HG02623 (cell line): ENCODE results near the gene METTL22.

Experiments
- ATAC-seq: cut with Tn5 transposase; IDR thresholded peaks from one replicate; pipeline ENCODE4 v1.9.1; 2021; ENCODE audit warnings: moderate library complexity; ENCODE audit not compliant: unreplicated experiment

Gene METTL22

DNA sequence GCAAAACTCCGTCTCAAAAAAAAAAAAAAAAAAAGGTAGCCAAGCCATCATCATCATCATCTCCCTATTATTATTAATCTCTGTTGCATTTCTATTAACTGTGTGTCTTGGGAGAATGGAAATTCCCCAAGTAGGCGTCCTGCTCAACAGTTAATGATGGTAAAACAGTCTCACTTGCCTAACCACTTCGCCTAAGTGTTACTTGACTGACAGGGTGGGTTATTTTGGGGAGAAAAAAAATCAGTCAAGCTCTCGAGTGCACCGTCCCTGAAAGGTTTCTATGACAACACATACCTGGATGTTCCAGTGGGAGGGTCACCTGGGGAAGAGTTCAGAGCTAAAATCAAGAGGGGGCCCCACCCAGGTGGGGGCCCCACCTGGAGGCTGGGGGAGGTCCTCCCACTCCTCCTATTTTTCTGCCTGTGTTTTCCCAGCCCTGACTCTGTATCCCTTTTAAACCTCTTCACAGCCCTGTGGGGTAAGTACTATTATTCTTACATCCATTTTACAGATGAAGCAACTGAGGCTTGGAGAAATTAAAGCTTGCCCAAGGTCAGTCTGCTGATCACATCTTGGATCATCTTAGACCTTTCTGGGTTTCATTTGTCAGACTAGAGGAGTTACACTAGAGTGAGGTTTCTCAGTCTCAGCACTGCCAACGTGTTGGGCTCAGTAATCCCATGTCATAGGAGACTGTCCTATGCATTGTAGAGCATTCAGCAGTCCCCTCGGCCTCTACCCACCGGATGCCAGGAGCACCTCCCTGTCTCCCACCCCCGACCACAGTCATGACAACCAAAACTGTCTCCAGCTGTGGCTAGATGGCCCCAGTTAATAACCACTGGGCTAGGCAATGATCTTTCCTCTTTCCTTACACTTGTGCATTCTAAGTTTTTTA, 41.9 kb downstream of the METTL22 start:
- no peak for ATAC-seq

GRCh38 chr16:8665529-8665928, 44.0 kb downstream of the METTL22 start:
- ATAC-seq = no peak

DNA sequence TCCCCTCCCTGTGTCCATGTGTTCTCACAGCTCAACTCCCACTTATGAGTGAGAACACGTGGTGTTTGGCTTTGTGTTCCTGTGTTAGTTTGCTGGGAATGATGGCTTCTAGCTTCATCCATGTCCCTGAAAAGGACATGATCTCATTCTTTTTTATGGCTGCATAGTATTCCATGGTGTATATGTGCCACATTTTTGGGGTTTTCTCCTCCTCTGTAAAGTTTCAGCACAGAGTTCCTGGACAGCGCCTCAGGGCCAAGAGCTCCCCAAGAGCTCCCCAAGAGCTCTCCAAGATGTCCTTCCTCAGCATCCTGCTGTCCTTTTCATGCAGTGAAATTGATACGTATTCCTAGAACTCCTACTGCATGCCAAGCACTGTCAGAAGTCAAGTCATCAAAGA, 46.0 kb downstream of the METTL22 start:
- no peak for ATAC-seq

DNA sequence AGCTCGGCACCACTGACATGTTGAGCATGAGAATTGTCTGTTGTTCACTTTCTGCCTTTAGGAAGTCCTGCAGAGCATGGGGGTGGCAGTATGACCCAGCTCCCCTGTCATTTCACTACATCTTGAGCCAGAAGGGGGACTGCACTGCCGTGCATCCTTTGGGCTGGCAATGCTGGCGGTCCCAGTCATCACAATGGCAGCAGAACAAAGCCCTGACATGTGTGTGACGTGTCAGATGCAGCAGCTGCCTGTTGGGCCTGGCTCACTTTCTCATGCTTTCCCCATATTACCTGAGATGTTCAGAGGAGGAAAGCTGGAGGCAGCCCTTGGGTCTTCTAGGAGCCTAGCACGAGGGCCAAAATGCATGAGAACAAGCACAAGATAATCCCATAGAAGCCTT, 46.6 kb downstream of the METTL22 start:
- no peak for ATAC-seq

GRCh38 chr16:8669481-8669880, 48.0 kb downstream of the METTL22 start:
- ATAC-seq = no peak

- ATAC-seq = no peak
Measured at GRCh38 chr16:8670014-8670560, 48.6 kb downstream of the METTL22 start.

- peak; percentile 39 for ATAC-seq
Measured at GRCh38 chr16:8673611-8674412, 52.3 kb downstream of the METTL22 start.

- ATAC-seq = peak; percentile 99
Measured at GRCh38 chr16:8674413-8675022, 53.0 kb downstream of the METTL22 start, which contains the start of gene ABAT. ABAT (plus strand) TSS chr16:8674617; CDS start chr16:8735740, 61,123 bp downstream.

GRCh38 chr16:8675183-8676159, 54.0 kb downstream of the METTL22 start:
- ATAC-seq = no peak

GRCh38 chr16:8676160-8676547, 54.7 kb downstream of the METTL22 start:
- no peak for ATAC-seq

DNA sequence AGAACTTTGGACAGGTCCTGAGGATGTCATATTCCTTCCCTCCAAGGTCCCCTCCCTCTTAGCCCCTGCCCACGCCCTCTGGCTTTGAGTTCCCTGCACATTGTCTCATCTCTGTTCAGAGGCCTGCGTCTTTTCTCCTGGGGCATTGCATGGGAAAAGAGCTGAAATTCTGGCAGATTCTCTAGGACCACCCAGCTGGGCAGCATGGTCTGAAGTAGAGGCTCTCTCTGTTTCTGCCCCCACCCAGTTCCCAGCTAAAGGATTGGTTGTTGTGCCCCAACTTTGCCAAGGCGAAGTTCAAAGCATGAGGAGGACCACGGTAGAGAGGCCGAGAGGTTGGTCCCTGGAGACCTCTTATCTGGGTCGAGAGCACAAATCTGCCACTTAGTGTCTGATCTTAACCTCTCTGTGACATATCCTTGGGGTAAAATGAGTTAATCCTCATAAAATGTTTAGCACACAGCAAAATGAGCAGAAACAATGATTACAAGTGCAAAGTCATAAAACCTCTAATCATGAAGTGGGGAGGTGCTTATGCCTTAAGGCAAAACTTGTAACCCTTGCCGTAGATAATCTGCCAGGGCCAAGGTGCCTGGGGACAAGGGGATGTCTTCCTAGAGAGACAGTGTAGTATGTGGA, 55.4 kb downstream of the METTL22 start:
- no peak for ATAC-seq

DNA sequence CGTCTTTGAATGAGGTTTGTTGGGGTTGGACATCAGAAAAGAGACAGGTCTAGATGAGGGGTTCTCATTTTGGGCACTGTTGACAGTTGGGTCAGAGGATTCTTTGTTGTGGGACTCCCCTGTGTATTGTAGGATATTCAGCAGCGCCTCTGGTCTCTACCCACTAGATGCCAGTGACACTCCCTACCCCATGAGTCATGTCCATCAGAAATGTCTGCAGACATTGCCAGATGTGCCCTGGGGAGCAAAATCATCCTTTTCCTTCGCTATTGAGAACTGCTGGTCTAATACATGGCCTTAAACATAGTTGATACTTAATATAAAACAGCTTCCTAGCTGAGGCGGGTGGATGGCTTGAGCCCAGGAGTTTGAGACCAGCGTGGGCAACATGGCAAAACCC, 56.0 kb downstream of the METTL22 start:
- ATAC-seq = no peak

- ATAC-seq = no peak
Measured at GRCh38 chr16:8678068-8678927, 56.8 kb downstream of the METTL22 start.

GRCh38 chr16:8679151-8679550, 57.7 kb downstream of the METTL22 start:
- ATAC-seq = no peak

DNA sequence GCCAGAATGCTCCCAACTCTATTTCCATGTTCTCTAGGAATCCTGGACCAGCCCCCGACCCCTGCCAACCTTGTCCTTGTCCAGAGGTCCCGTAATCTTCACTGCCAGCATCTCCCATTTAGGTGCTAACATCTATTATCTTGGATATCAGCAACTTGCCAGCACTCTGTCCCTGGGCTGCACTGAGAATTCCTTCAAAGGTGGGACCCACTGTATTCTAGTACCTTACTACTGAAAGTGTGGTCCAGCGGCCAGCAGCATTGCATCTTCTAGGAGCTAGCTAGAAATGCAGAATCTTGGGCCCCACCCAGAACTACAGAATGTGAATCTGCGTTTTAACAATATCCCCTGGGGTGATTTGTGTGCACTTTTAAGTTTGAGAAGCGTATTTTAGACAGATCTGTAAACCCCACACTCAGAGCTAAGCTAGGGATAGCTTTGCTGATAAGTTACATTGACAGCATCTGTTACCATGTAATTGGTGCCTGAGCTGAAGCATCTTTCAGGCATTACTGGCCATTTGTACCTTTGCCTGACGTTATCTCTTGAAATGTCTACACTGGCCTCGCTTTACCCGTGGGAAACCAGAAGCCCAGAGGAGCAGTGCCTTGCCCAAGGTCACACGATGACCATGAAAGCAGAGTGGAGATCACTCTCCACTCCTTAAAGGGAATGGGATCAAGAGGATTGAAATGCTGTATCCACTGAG, 61.2 kb downstream of the METTL22 start:
- ATAC-seq = no peak

DNA sequence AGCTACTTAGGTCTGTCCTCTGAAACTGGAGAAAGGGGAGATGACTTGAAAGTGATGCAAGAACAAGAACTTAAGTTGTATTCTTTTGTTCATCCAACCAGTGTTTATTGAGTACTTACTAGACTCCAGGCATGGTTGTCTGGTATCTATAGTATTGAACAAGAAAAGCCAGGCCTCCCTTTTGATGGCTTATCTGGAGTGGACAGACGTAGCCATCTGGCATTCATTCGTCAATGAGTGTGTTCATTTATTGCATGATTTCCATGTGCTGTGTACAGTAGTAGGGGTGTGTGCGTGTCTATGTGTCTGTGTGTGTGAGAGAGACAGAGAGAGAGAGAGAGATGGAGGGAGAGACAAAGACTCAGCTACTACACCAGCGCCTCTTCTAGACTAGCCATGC, 62.1 kb downstream of the METTL22 start:
- ATAC-seq = no peak

DNA sequence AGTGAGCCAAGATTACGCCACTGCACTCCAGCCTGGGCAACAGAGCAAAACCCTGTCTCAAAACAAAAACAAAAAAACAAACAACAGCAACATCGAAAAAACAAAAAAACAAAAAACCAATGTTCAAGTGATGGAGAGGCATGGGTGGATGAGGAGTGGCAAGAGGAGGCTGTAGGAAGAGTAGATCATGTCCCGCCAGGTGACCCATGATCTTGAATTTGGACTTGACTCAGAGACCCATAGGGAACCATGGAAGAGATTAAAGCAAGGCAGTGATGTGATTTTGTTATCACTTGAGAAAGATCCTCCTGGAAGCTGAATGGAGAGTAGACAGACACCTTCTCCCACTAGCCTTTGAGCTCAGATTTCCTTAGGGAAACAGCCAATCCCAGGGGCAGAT, 64.1 kb downstream of the METTL22 start:
- no peak for ATAC-seq

GRCh38 chr16:8686031-8686621, 64.6 kb downstream of the METTL22 start:
- ATAC-seq = no peak
